ENCODE data around the gene KIAA0753. TPM values are rescaled to one million over a fixed set of nuclear protein-coding genes. Genes with fewer than 3 reads are reported as not detected.
"Not testable (repeated sequence)": the region's sequence is repeated elsewhere in the genome, so short reads cannot be mapped to it uniquely, and the experiment has no call there.

Gene KIAA0753
- total RNA-seq, 1 experiment from 2014 or later, result 18.3 TPM

DNA sequence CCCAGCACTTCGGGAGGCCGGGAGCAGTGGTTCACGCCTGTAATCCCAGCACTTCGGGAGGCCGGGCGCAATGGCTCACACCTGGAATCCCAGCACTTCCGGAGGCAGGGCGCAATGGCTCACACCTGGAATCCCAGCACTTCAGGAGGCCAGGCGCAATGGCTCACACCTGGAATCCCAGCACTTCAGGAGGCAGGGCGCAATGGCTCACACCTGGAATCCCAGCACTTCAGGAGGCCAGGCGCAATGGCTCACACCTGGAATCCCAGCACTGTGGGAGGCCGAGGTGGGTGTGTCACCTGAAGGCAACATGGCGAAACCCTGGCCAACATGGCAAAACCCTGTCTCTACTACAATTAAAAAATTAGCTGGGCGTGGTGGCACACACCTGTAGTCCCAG is 47.1 kb downstream of the KIAA0753 start:
- H3K79me2 ChIP-seq (ENCODE audit: insufficient read depth, low read length); RAD21 ChIA-PET (ENCODE audit: low non-redundant PET in 1 of 2, low total read pairs in 2 of 2, uncharacterized antibody in 2 of 2, unreplicated experiment in 2 of 2); H3K9ac ChIP-seq (ENCODE audit: low read length); H3K9me2 ChIP-seq (ENCODE audit: insufficient read depth); H4K20me1 ChIP-seq (ENCODE audit: insufficient read depth); H2AFZ ChIP-seq (ENCODE audit: low read depth, low read length, poor library complexity, severe bottlenecking); H3K4me2 ChIP-seq (ENCODE audit: low read length); DNase-seq (ENCODE audit: low read depth, low spot score); BruUV-seq (replicated peaks); ATAC-seq; H3K27ac ChIP-seq (ENCODE audit: low read depth, low read length); intact Hi-C loops (cut with micrococcal nuclease); CTCF ChIA-PET; H3K9me3 ChIP-seq (ENCODE audit: control insufficient read depth in 1 of 2, insufficient read depth in 1 of 2, low read depth in 1 of 2, low read length in 2 of 2); H3K27me3 ChIP-seq (ENCODE audit: insufficient read depth, low read length); H3K4me1 ChIP-seq (ENCODE audit: control insufficient read depth in 1 of 2, insufficient read depth in 2 of 2, low read length in 2 of 2); POLR2A ChIA-PET; H3K4me3 ChIP-seq (replicated peaks in 1 of 2; ENCODE audit: low read depth in 1 of 2, low read length in 2 of 2): not testable (repeated sequence)
- H3K36me3 ChIP-seq (ENCODE audit: control insufficient read depth in 1 of 2, insufficient read depth in 2 of 2, low read length in 2 of 2), result peaks cover 41% of the 10 kb centered on the region in 2 experiments

DNA sequence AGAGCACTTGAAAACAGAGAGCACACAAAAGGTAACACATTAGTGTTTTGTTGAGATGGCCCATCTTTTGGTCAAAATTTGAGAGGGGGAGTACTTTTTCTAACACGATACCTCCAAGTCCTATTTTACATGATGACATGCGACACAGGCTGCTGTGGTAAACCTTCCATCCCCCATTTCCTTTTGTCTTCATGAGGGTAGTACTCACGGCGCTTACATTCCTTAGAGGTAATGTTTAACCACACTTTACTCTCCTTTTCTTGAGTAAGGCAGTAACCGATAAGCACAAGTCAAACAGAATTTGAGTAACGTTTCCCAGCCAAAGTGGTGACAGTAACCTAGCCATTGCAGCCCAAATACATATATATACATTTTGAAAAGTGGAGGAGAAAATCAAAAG is 48.3 kb downstream of the KIAA0753 start:
- Histone ChIP-seq H3K9me2 (ENCODE audit: insufficient read depth) (no peaks in the 10 kb centered on the region), H3K4me2 (ENCODE audit: low read length) (no peak overlapping the region), H3K9me3 (ENCODE audit: control insufficient read depth in 1 of 2, insufficient read depth in 1 of 2, low read depth in 1 of 2, low read length in 2 of 2) (no peaks in the 10 kb centered on the region), H3K27ac (ENCODE audit: low read depth, low read length) (no peak overlapping the region), H3K4me3 (replicated peaks in 1 of 2; ENCODE audit: low read depth in 1 of 2, low read length in 2 of 2) (no peak overlapping the region), H4K20me1 (ENCODE audit: insufficient read depth) (no peaks in the 10 kb centered on the region), H3K4me1 (ENCODE audit: control insufficient read depth in 1 of 2, insufficient read depth in 2 of 2, low read length in 2 of 2) (no peaks in the 10 kb centered on the region), H2AFZ (ENCODE audit: low read depth, low read length, poor library complexity, severe bottlenecking) (no peak overlapping the region), H3K36me3 (ENCODE audit: control insufficient read depth in 1 of 2, insufficient read depth in 2 of 2, low read length in 2 of 2) (peaks cover 41 to 48% of the 10 kb centered on the region in 2 experiments), H3K27me3 (ENCODE audit: insufficient read depth, low read length) (no peaks in the 10 kb centered on the region), H3K79me2 (ENCODE audit: insufficient read depth, low read length) (no peaks in the 10 kb centered on the region), H3K9ac (ENCODE audit: low read length) (no peak overlapping the region)
- CTCF ChIA-PET, result no interaction called here
- intact Hi-C loops (cut with micrococcal nuclease), result no loop called here
- RAD21 ChIA-PET (ENCODE audit: low non-redundant PET in 1 of 2, low total read pairs in 2 of 2, uncharacterized antibody in 2 of 2, unreplicated experiment in 2 of 2), result no interaction called here
- BruUV-seq (replicated peaks), result no TSS peak
- POLR2A ChIA-PET, result no interaction called here
- DNase-seq (ENCODE audit: low read depth, low spot score) (no peak), ATAC-seq (no peak)
- TF ChIP-seq POLR2AphosphoS5 (IDR thresholded peaks at IDR 0.05; ENCODE audit: low read depth, low read length) (no peak), FOSL1 (IDR thresholded peaks at IDR 0.05; ENCODE audit: low read depth) (no peak), EZH2phosphoT487 (IDR thresholded peaks at IDR 0.05; ENCODE audit: borderline replicate concordance) (no peak), EZH2 (IDR thresholded peaks at IDR 0.05) (no peak), YY1 (IDR thresholded peaks at IDR 0.05; ENCODE audit: extremely low read depth, insufficient replicate concordance, low read depth, low read length) (no peak), EGR1 (IDR thresholded peaks at IDR 0.05; ENCODE audit: low read depth) (no peak), CEBPB (IDR thresholded peaks at IDR 0.05; ENCODE audit: low read depth) (no peak), REST (IDR thresholded peaks at IDR 0.05; ENCODE audit: low read depth) (no peak), ZNF274 (IDR thresholded peaks at IDR 0.05; ENCODE audit: low read depth, low read length) (no peak), ZFX (IDR thresholded peaks at IDR 0.05) (no peak), POLR2A (IDR thresholded peaks at IDR 0.05; ENCODE audit: borderline replicate concordance, extremely low read depth, insufficient read depth, insufficient read length) (no peak), SRF (IDR thresholded peaks at IDR 0.05; ENCODE audit: low read depth) (no peak), SP1 (IDR thresholded peaks at IDR 0.05; ENCODE audit: low read depth) (no peak)
- TF ChIP-seq, protein P1, sequence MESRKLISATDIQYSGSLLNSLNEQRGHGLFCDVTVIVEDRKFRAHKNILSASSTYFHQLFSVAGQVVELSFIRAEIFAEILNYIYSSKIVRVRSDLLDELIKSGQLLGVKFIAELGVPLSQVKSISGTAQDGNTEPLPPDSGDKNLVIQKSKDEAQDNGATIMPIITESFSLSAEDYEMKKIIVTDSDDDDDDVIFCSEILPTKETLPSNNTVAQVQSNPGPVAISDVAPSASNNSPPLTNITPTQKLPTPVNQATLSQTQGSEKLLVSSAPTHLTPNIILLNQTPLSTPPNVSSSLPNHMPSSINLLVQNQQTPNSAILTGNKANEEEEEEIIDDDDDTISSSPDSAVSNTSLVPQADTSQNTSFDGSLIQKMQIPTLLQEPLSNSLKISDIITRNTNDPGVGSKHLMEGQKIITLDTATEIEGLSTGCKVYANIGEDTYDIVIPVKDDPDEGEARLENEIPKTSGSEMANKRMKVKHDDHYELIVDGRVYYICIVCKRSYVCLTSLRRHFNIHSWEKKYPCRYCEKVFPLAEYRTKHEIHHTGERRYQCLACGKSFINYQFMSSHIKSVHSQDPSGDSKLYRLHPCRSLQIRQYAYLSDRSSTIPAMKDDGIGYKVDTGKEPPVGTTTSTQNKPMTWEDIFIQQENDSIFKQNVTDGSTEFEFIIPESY (IDR thresholded peaks at IDR 0.05; ENCODE audit: extremely low read depth, insufficient replicate concordance, low read length), result no peak
